NCI-H1417 (cell line): Measurements from ENCODE around the gene EZH2.
A peak's percentile ranks its signal among the peaks of the same experiment; 100 is the strongest.

ENCODE experiments used
- DNase-seq, 3 experiments: peaks; one replicate each; lab custom pipeline; 2025; lab: John Stamatoyannopoulos, UW

Gene EZH2

GRCh38 chr7:148856578-148856881, 27.6 kb downstream of the EZH2 start:
- no peak for DNase-seq

- DNase-seq = peak in 1 of 3 experiments; percentile 13
Observed at GRCh38 chr7:148854983-148855382, 29.1 kb downstream of the EZH2 start.

DNA sequence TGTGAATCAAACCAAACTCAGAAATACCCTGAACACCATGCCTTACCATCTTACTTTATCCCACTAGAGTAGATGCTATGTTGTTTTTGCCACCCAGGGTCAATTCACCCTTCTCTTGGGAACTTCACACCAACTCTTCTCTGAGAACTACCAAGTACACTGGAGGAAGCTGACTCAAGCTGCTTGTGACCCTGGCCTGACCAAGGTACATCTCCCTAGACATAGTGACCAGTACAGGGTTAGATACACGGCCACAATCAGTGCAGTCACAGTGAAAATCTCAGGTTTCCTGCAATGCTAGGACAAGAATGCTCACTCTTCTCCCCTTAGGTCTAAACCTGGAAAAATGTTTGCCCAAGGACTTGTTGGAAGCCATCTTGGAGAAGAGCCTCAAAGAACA, 31.8 kb downstream of the EZH2 start:
- no peak for DNase-seq

GRCh38 chr7:148850564-148850963, 33.5 kb downstream of the EZH2 start:
- no peak for DNase-seq

DNA sequence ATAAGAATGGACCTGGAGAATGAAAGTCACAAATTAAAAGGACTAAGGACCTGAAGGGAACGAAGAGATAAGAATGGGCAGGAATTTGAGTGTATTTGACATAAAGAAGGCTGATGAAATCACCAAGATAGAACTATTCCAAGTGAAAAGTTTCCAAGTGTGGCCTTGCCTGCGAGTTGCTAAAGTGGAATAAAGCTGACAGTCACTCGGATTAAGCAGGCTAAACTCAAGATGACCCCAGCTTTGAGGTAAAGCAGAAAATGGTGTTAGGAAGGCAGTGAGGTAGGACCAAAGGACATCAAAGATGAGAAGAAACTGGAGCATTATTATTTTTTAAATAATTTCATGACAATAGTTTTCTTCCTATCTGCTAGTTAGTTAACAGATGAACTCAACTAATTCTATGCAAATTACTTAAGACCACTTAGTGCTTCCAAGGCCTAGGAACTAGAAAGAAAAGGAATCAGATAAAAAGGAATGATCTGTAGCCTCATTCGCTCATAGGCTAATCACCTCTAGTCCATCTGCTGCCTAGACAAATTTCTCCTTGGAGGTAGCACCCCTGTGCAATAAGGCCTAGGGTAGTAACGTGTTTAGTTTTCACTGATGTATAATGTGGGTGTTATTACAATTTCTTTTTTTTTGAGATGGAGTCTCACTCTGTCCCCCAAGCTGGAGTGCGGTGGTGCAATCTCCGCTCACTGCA, 34.5 kb downstream of the EZH2 start:
- DNase-seq = no peak

- no peak for DNase-seq
Observed at GRCh38 chr7:148847815-148848734, 36.0 kb downstream of the EZH2 start.

DNA sequence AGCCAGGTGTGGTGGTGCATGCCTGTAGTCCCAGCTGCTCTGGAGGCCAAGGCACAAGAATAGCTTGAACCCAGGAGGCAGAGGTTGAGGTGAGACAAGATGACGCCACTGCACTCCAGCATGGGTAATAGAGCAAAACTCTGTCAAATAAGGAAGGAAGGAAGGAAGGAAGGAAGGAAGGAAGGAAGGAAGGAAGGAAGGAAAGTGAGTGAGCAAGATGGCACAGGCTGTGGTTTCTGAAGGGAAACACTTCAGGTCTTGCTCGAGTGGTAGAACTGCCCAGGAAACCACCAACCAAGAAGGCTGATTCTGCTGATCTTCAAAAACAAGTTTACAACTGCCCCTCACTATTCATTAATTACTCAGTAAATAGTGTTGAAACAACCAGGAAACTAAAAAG, 45.2 kb downstream of the EZH2 start:
- DNase-seq = no peak

GRCh38 chr7:148835854-148836253, 48.2 kb downstream of the EZH2 start:
- DNase-seq = no peak

DNA sequence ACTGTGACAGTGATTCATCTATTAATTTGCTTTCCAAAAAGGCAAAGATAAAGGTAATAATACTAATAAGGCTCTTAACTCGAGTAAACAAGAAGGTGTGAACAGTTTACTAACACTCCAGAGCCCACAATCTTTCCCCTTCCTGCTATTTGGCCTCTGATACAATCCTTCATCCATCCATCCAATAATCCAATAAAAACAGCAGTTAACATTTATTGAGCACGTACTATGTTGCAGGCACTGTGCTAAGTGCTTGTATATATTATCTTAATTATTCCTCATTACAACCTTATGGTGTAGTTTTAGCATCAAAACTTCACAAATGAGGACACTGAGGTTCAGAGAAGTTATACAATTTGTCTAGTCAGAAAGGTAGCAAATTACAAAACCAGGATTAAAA, 49.5 kb downstream of the EZH2 start:
- no peak for DNase-seq

GRCh38 chr7:148831782-148832181, 52.3 kb downstream of the EZH2 start:
- no peak for DNase-seq

DNA sequence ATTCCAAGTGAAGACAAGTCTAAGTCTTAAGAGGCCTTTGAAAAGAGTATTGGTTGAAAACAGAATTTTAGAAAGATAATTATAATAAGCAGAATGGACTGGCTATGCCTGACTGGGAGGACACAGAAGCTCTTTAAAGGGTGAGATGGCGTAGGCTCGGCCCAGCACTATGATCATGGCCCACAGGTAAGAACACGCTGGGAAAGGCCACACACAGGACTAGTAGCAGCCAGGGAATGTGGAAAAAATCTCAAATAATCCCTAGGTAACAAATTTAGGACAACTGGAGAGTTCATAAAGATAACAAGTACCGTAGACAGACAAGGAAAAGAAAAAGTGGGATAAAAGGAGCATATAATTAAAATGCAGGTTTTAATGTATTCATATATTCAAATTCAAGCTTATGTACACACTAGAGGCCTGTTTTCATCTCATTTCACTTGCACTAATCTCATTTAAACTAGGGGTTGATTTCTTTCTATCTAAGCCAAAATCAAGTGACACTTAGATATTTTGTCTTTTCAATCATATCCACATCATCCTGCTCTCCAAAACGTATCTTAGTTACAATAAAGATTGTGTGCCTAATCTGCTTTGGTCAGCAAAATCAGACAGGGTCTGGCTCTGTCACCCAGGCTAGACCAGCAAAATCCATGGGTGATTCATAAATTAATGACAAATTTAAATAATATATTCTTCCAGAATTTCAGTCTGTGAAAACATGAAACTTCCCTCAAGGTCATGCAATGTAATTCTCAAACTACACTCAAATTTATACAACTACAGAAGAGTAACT, 53.0 kb downstream of the EZH2 start:
- no peak for DNase-seq

DNA sequence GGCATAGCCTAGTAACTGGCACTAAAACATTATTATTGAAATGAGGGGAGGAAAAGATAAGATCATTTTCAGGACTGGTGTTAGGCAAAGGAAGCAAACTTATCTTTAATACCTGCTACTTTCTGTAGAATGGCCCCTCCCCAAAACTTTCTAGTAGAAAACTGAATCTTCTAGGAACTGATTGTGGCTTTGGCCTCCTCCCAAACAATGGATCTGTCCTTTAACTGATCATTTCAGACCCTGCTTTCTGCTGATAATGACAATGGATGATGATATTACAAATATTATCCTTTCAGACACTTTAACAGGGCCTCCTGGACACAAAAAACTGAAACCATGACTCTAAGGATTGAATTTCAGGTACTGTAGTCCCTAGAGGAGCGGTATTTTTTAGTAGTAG, 55.1 kb downstream of the EZH2 start:
- no peak for DNase-seq

DNA sequence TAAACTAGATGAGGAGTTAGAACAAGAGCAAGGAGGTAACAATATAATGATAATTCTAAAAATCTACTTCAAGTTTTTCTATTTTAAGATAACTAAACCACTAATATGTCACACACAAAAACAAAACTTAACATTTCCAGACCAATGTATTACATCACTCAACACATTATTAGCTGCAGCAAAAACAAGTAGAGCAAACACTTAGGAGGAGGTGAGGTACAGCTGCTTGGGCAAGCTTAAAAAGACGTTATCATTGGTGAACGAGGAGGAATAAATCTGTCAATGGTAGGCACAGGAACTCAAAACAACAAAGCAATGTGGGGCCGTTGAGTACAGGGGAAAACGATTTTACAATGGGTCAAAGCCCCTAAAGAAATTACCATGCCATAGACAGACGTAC, 58.8 kb downstream of the EZH2 start:
- peak in 1 of 3 experiments; percentile 46 for DNase-seq

GRCh38 chr7:148824864-148825263, 59.2 kb downstream of the EZH2 start:
- no peak for DNase-seq

- DNase-seq = no peak
Observed at GRCh38 chr7:148821422-148821821, 62.7 kb downstream of the EZH2 start.

GRCh38 chr7:148819697-148820360, 64.3 kb downstream of the EZH2 start:
- DNase-seq = no peak

GRCh38 chr7:148815612-148816011, 68.5 kb downstream of the EZH2 start:
- DNase-seq = peak in 2 of 3 experiments; percentile 52 to 79

GRCh38 chr7:148814922-148815559, 69.0 kb downstream of the EZH2 start:
- DNase-seq = no peak

DNA sequence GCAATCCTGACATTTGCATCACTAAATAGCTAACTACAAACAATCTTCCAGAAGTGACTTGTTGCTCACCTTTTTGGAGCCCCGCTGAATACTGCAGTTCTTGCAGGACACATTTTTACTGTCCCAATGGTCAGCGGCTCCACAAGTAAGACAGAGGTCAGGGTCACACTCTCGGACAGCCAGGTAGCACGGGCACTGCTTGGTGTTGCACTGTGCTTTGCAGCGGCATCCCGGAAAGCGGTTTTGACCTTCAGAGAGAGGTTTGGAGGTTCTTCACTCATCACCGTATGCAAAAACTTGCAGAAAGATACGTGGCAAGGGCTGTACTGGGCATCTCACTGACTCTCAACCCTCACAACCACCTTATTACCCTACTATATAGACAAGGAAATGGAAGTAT, 70.2 kb downstream of the EZH2 start:
- DNase-seq = no peak

GRCh38 chr7:148811892-148812291, 72.2 kb downstream of the EZH2 start:
- DNase-seq = no peak

GRCh38 chr7:148809856-148810255, 74.2 kb downstream of the EZH2 start:
- DNase-seq = peak in 1 of 3 experiments; percentile 18

DNA sequence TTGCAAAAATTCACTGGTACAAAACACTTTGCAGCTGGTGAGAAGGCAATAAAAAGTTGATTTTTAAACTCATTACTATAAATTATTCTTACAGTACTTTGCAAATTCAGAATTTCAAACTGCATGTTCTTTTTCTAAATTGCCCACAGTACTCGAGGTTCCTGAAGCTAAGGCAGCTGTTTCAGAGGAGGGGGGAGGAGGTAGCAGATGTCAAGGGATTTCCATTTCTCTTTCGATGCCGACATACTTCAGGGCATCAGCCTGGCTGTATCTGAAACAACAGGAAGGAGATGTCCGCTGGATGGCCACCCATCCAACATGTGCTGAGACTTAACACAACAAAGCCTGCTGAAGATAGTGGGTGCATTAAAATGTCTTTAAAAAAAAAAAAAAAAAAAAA, 76.7 kb downstream of the EZH2 start:
- no peak for DNase-seq
